Loucy (cell line): ENCODE measurements around the gene ERCC4.

ENCODE experiments used
- H2AFZ ChIP-seq: fragments of 200-600 bp; sonication (generic); 2 replicates; pipeline ENCODE4 v1.6.0; 2016; ENCODE audit warnings: antibody characterized with exemption, mild to moderate bottlenecking, low read length, moderate library complexity
- H3F3A ChIP-seq: fragments of 200-600 bp; 2 replicates; pipeline ENCODE4 v1.6.0; 2016; ENCODE audit warnings: antibody characterized with exemption, low read depth, mild to moderate bottlenecking
- H3K27me3 ChIP-seq: fragments of 200-600 bp; sonication (generic); 2 replicates; pipeline ENCODE4 v1.6.1; 2014; ENCODE audit warnings: low read length, mild to moderate bottlenecking; ENCODE audit not compliant: insufficient read depth, poor library complexity, severe bottlenecking
- H3K36me3 ChIP-seq: fragments of 200-600 bp; sonication (generic); 2 replicates; pipeline ENCODE4 v1.6.1; 2016; ENCODE audit warnings: low read length; ENCODE audit not compliant: insufficient read depth
- H3K4me1 ChIP-seq: fragments of 200-600 bp; sonication (generic); 2 replicates; pipeline ENCODE4 v1.5.1; 2014; ENCODE audit warnings: low read length, mild to moderate bottlenecking; ENCODE audit not compliant: insufficient read depth, poor library complexity, severe bottlenecking
- H3K4me2 ChIP-seq: fragments of 200-600 bp; sonication (generic); 2 replicates; pipeline ENCODE4 v1.6.0; 2014; ENCODE audit warnings: antibody characterized with exemption, low read length, low read depth, mild to moderate bottlenecking; ENCODE audit not compliant: poor library complexity, severe bottlenecking
- H3K4me3 ChIP-seq: fragments of 200-600 bp; sonication (generic); 2 replicates; pipeline ENCODE4 v1.5.1; 2014; ENCODE audit warnings: low read length, mild to moderate bottlenecking, mixed read lengths; ENCODE audit not compliant: poor library complexity, severe bottlenecking
- H3K79me2 ChIP-seq: fragments of 200-600 bp; sonication (generic); 2 replicates; pipeline ENCODE4 v1.6.1; 2014; ENCODE audit warnings: low read length; ENCODE audit not compliant: insufficient read depth
- H3K9ac ChIP-seq: fragments of 200-600 bp; sonication (generic); 2 replicates; pipeline ENCODE4 v1.6.0; 2014; ENCODE audit warnings: mild to moderate bottlenecking, low read depth, low read length, moderate library complexity; ENCODE audit not compliant: poor library complexity, severe bottlenecking
- H3K9me2 ChIP-seq: fragments of 200-600 bp; sonication (generic); replicated peaks from 2 replicates; pipeline ENCODE4 v1.6.1; 2016; ENCODE audit warnings: low read depth, low read length, mixed read lengths
- H3K9me3 ChIP-seq: fragments of 200-600 bp; sonication (generic); 2 replicates; pipeline ENCODE4 v1.6.1; 2014; ENCODE audit warnings: mild to moderate bottlenecking, antibody characterized with exemption, low read length, low read depth; ENCODE audit not compliant: insufficient read depth
- H4K20me1 ChIP-seq: fragments of 200-600 bp; sonication (generic); 2 replicates; pipeline ENCODE4 v1.6.0; 2014; ENCODE audit warnings: antibody characterized with exemption, low read length, mild to moderate bottlenecking; ENCODE audit not compliant: insufficient read depth, poor library complexity, severe bottlenecking
- EZH2phosphoT487 ChIP-seq: fragments of 200-600 bp; IDR thresholded peaks from 2 replicates; pipeline ENCODE4 v1.6.1; 2018; ENCODE audit warnings: antibody characterized with exemption, mild to moderate bottlenecking, moderate library complexity, borderline replicate concordance
- TF ChIP-seq, protein P1 (sequence below): fragments of 200-600 bp; sonication (generic); conservative IDR thresholded peaks from 2 replicates; pipeline ENCODE4 v1.5.1; 2014; ENCODE audit warnings: mild to moderate bottlenecking, antibody characterized with exemption, low read length

The ERCC4 gene

DNA sequence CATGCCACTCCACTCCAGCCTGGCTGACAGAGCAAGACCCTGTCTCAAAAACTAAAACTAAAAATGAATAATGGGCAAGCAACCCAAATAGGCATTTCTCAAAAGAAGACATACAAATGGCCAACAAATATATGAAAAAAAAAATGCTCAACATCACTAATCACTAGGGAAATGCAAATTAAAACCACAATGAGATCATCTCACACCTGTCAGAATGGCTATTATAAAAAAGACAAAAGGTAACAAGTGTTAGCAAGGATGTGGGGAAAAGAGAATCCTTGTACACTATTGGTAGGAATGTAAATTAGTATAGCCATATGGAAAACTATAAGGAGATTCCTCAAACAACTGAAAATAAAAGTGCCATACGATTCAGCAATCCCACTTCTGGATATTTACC lies 7.1 kb upstream of the ERCC4 start:
- TF ChIP-seq, protein P1, sequence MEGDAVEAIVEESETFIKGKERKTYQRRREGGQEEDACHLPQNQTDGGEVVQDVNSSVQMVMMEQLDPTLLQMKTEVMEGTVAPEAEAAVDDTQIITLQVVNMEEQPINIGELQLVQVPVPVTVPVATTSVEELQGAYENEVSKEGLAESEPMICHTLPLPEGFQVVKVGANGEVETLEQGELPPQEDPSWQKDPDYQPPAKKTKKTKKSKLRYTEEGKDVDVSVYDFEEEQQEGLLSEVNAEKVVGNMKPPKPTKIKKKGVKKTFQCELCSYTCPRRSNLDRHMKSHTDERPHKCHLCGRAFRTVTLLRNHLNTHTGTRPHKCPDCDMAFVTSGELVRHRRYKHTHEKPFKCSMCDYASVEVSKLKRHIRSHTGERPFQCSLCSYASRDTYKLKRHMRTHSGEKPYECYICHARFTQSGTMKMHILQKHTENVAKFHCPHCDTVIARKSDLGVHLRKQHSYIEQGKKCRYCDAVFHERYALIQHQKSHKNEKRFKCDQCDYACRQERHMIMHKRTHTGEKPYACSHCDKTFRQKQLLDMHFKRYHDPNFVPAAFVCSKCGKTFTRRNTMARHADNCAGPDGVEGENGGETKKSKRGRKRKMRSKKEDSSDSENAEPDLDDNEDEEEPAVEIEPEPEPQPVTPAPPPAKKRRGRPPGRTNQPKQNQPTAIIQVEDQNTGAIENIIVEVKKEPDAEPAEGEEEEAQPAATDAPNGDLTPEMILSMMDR = no peak
- no peak for TF ChIP-seq EZH2phosphoT487
- Histone ChIP-seq H3K79me2 (no peaks in the 10 kb centered on the region), H3K36me3 (no peaks in the 10 kb centered on the region), H3K27me3 (no peaks in the 10 kb centered on the region), H3K9ac (no peak overlapping the region), H3K4me3 (no peak overlapping the region), H3F3A (no peaks in the 10 kb centered on the region), H4K20me1 (no peaks in the 10 kb centered on the region), H2AFZ (no peak overlapping the region), H3K4me1 (no peaks in the 10 kb centered on the region), H3K9me3 (no peaks in the 10 kb centered on the region), H3K4me2 (no peak overlapping the region), H3K9me2 (no peaks in the 10 kb centered on the region)

DNA sequence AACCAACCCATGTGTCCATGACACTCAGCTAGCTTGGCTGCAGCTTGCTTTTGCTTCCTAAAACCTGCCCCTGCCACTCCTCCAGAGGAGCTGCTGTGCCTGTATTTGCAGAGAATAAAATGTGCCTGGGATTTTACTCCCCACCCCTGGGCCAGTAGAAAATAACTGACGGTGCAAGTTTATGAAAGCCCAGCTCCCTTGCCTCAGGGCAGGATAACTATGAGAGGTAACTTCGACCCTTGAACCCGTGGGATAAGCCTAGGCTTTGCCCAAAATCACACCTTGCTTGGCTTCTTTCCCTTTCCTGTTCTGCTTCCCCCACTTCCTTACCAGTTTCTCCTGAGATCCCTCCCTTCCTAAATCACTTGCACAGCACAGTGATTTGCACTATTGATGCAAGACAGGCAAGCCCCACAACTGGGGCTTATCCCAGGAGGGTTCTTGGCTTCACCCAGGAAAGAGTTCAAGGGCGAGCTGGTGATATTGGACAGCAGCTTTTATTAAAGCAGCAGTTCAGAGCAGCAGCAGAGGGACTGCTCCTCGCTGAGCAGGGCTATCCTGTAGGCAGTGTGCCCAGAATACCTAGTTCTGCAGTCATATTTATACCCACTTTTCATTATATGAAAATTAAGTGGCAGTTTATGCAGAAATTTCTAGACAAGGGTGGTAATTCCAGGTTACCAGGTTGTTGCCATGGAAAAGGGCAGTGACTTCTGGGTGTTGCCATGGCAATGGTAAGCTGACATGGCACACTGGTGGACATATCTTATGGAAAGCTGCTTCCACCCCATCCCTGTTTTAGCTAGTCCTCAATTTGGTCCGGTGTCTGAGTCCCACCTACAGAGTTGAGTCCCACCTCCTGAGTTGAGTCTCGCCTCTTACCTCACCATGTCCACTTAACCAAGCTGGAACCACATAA lies 6.3 kb upstream of the ERCC4 start:
- H3K4me2 ChIP-seq = no peak overlapping the region
- H2AFZ ChIP-seq = no peak overlapping the region
- H3K27me3 ChIP-seq = no peaks in the 10 kb centered on the region
- no peaks in the 10 kb centered on the region for H3K9me3 ChIP-seq
- H3K4me1 ChIP-seq = no peaks in the 10 kb centered on the region
- no peaks in the 10 kb centered on the region for H3K9me2 ChIP-seq
- no peak for TF ChIP-seq EZH2phosphoT487
- TF ChIP-seq, protein P1 = no peak
- H3K9ac ChIP-seq = no peak overlapping the region
- H3K79me2 ChIP-seq = no peaks in the 10 kb centered on the region
- no peaks in the 10 kb centered on the region for H3K36me3 ChIP-seq
- H4K20me1 ChIP-seq = no peaks in the 10 kb centered on the region
- H3K4me3 ChIP-seq = no peak overlapping the region
- H3F3A ChIP-seq = no peaks in the 10 kb centered on the region

GRCh38 chr16:13915033-13915635 lies 4.8 kb upstream of the ERCC4 start:
- Histone ChIP-seq H3F3A (no peaks in the 10 kb centered on the region), H3K36me3 (no peaks in the 10 kb centered on the region), H3K4me1 (peaks cover 3% of the 10 kb centered on the region), H3K27me3 (no peaks in the 10 kb centered on the region), H2AFZ (no peak overlapping the region), H3K4me3 (no peak overlapping the region), H3K9me3 (no peaks in the 10 kb centered on the region), H3K9me2 (no peaks in the 10 kb centered on the region), H3K4me2 (no peak overlapping the region), H4K20me1 (no peaks in the 10 kb centered on the region), H3K79me2 (no peaks in the 10 kb centered on the region), H3K9ac (no peak overlapping the region)
- TF ChIP-seq, protein P1 = no peak
- no peak for TF ChIP-seq EZH2phosphoT487
